Spleen (tissue), 7 donors: ENCODE measurements around the gene FES.

Experiments used
- CTCF ChIP-seq, 11 experiments: fragments of 200-600 bp in 7 of 11; fragments of 450-650 bp in 4 of 11; sonication (generic) in 4 of 11; IDR thresholded peaks in 8 of 11; conservative IDR thresholded peaks in 3 of 11; 1 replicate in 7 of 11; 2 replicates in 4 of 11; pipeline versions ENCODE4 v1.4.0 to v1.8.0; 2016 to 2021; ENCODE audit warnings: antibody characterized with exemption in 11 of 11, inconsistent platforms in 4 of 11, mild to moderate bottlenecking in 1 of 11
- POLR2A ChIP-seq, 3 donors: fragments of 450-650 bp; IDR thresholded peaks; one replicate each; pipeline ENCODE4 v1.5.1; 2017; ENCODE audit warnings: antibody characterized with exemption in 3 of 3, mild to moderate bottlenecking in 1 of 3
- donor health status: DM: no; HTN: no; CAD: no; lungs with moderate emphysema.
- donor health status: DM: no; HTN: no; CAD: no.
- donor health status: DM: no; HTN: no; CAD: no.

- TF ChIP-seq POLR2A (IDR thresholded peaks at IDR 0.05) (no peak), CTCF (IDR thresholded peaks at IDR 0.05 in 8 of 11, conservative IDR thresholded peaks at IDR 0.05 in 3 of 11) (no peak)
These were observed 30.2 kb downstream of the FES start for GRCh38 chr15:90914305-90915080.
